Activated naive CD4-positive, alpha-beta T cell treated with anti-CD3 and anti-CD28 coated beads for 36 hours (primary cell): ENCODE results near the gene PLOD2. TPM values are rescaled to one million over a fixed set of nuclear protein-coding genes. Genes with fewer than 3 reads are reported as not detected.

ENCODE experiments used
- CTCF ChIA-PET: fragments of 350-600 bp; sonication (Branson Sonifier 250); formaldehyde crosslinking; loops from one replicate; lab custom pipeline; 2021; ENCODE audit warnings: antibody characterized with exemption; lab: Charles Lee
- DNase-seq: peaks from one replicate; pipeline ENCODE4 v3.0.0-alpha.2; 2020
- H3K27ac Mint-ChIP-seq: one replicate; pipeline ENCODE4 v1.8.0; 2021; ENCODE audit warnings: mild to moderate bottlenecking, mixed read lengths
- H3K27me3 Mint-ChIP-seq: one replicate; pipeline ENCODE4 v1.8.0; 2021; ENCODE audit warnings: low read depth, mixed read lengths
- H3K36me3 Mint-ChIP-seq: one replicate; pipeline ENCODE4 v1.8.0; 2021; ENCODE audit warnings: low read depth, mixed read lengths
- H3K4me1 Mint-ChIP-seq: one replicate; pipeline ENCODE4 v1.8.0; 2021; ENCODE audit warnings: low read depth, mixed read lengths
- H3K4me3 Mint-ChIP-seq: one replicate; pipeline ENCODE4 v1.8.0; 2021; ENCODE audit warnings: mild to moderate bottlenecking, moderate library complexity, mixed read lengths
- H3K9me3 Mint-ChIP-seq: one replicate; pipeline ENCODE4 v1.8.0; 2021; ENCODE audit warnings: mixed read lengths
- intact Hi-C: fragments of 100-400 bp; cut with micrococcal nuclease; formaldehyde crosslinking; loops from one replicate; pipeline ENCODE4 v1.15.1; 2023
- total RNA-seq, 2 experiments: library from RNA; stranded (reverse); gene quantifications; one replicate each; pipeline ENCODE4 v1.2.3, GENCODE V29; 2021

The PLOD2 gene
- total RNA-seq, 2 experiments from 2014 or later, result 0.22 to 0.45 TPM

- CTCF ChIA-PET, result no interaction called here
- intact Hi-C loops, result no loop called here
- Mint-ChIP-seq H3K36me3 (no peaks in the 10 kb centered on the region), H3K27me3 (no peaks in the 10 kb centered on the region), H3K9me3 (no peaks in the 10 kb centered on the region), H3K4me3 (no peak overlapping the region), H3K27ac (no peak overlapping the region), H3K4me1 (no peaks in the 10 kb centered on the region)
- no peak for DNase-seq
Measured at GRCh38 chr3:146106986-146107385, 54.0 kb downstream of the PLOD2 start.

- intact Hi-C loops, result no loop called here
- no peaks in the 10 kb centered on the region for H3K27me3 Mint-ChIP-seq
- no peaks in the 10 kb centered on the region for H3K9me3 Mint-ChIP-seq
- CTCF ChIA-PET, result no interaction called here
- H3K4me1 Mint-ChIP-seq, result no peaks in the 10 kb centered on the region
- no peaks in the 10 kb centered on the region for H3K36me3 Mint-ChIP-seq
- no peak for DNase-seq
- no peak overlapping the region for H3K27ac Mint-ChIP-seq
- H3K4me3 Mint-ChIP-seq, result no peak overlapping the region
Measured at GRCh38 chr3:146104068-146104467, 56.9 kb downstream of the PLOD2 start.

- H3K27ac Mint-ChIP-seq, result no peak overlapping the region
- H3K4me1 Mint-ChIP-seq, result no peaks in the 10 kb centered on the region
- H3K36me3 Mint-ChIP-seq, result no peaks in the 10 kb centered on the region
- CTCF ChIA-PET, result no interaction called here
- no peaks in the 10 kb centered on the region for H3K27me3 Mint-ChIP-seq
- DNase-seq, result no peak
- H3K4me3 Mint-ChIP-seq, result no peak overlapping the region
- intact Hi-C loops, result no loop called here
- H3K9me3 Mint-ChIP-seq, result no peaks in the 10 kb centered on the region
Measured at GRCh38 chr3:146102885-146103284, 58.1 kb downstream of the PLOD2 start.

- Mint-ChIP-seq H3K27ac (no peak overlapping the region), H3K4me3 (no peak overlapping the region), H3K4me1 (no peaks in the 10 kb centered on the region), H3K9me3 (no peaks in the 10 kb centered on the region), H3K36me3 (no peaks in the 10 kb centered on the region), H3K27me3 (no peaks in the 10 kb centered on the region)
- CTCF ChIA-PET, result no interaction called here
- intact Hi-C loops, result no loop called here
- no peak for DNase-seq
Measured at GRCh38 chr3:146101538-146101937, 59.4 kb downstream of the PLOD2 start.

DNA sequence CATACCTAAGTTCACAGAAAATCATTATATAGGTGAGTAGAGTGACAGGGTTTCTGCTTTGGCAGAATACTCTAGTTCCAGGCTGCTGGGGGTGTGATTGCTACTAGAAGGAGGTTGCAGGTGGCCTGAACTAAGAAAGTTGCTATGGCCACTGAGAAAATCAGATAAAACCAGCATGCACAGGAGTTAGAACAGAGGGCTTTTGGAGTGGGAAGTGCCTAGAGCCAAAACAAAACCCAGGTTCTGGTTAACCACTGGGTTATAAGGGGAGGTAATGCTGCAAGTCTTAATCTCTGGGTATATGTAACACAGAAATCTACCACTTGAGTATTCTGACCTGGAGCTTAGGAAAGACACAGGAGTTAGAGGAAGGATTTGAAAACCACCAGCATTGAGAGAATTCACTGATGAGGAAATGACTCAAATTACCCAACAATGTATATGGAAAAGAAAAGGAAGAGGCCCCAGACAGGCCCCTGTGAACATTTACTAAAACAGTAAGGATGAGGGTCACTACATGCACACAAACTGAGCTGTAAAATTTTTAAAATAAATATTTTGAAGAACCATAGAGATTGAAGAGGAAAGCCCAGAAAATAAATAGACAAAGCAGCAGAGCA is 60.0 kb downstream of the PLOD2 start:
- H3K27ac Mint-ChIP-seq, result no peak overlapping the region
- no peaks in the 10 kb centered on the region for H3K9me3 Mint-ChIP-seq
- intact Hi-C loops, result no loop called here
- no peak for DNase-seq
- CTCF ChIA-PET, result no interaction called here
- no peaks in the 10 kb centered on the region for H3K27me3 Mint-ChIP-seq
- H3K36me3 Mint-ChIP-seq, result no peaks in the 10 kb centered on the region
- H3K4me3 Mint-ChIP-seq, result no peak overlapping the region
- no peaks in the 10 kb centered on the region for H3K4me1 Mint-ChIP-seq

DNA sequence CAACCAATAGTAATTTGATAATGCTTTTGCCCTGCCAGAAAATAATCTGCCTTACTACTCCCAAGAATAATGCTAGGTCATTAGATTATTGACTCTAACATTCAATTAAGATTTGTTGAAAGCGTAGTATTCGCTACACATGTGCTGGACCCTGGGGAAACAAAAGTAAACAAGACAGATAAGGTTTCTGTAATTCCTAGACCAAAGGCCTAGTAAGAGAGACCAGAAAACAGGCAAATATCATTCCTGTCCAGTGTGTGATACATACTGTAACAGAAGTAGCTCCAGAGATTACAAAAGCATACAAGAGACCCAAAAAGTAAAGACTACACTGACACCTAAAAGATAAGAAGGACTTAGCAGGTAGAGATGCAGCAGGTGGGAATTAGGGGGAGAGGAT is 60.8 kb downstream of the PLOD2 start:
- H3K9me3 Mint-ChIP-seq, result no peaks in the 10 kb centered on the region
- no peak for DNase-seq

GRCh38 chr3:146099316-146099715 is 61.7 kb downstream of the PLOD2 start:
- CTCF ChIA-PET, result no interaction called here
- DNase-seq, result no peak
- H3K4me3 Mint-ChIP-seq, result no peak overlapping the region
- H3K9me3 Mint-ChIP-seq, result no peaks in the 10 kb centered on the region
- intact Hi-C loops, result no loop called here
- no peaks in the 10 kb centered on the region for H3K27me3 Mint-ChIP-seq
- H3K27ac Mint-ChIP-seq, result no peak overlapping the region
- no peaks in the 10 kb centered on the region for H3K36me3 Mint-ChIP-seq
- no peaks in the 10 kb centered on the region for H3K4me1 Mint-ChIP-seq

More for the DNA sequence above, 60.8 kb downstream of the PLOD2 start:
- Mint-ChIP-seq H3K27ac (no peak overlapping the region), H3K4me3 (no peak overlapping the region), H3K36me3 (no peaks in the 10 kb centered on the region), H3K27me3 (no peaks in the 10 kb centered on the region), H3K4me1 (no peaks in the 10 kb centered on the region)
- intact Hi-C loops, result no loop called here
- CTCF ChIA-PET, result no interaction called here

- H3K36me3 Mint-ChIP-seq, result no peaks in the 10 kb centered on the region
- CTCF ChIA-PET, result no interaction called here
- no peaks in the 10 kb centered on the region for H3K4me1 Mint-ChIP-seq
- intact Hi-C loops, result no loop called here
- H3K4me3 Mint-ChIP-seq, result no peak overlapping the region
- no peaks in the 10 kb centered on the region for H3K27me3 Mint-ChIP-seq
- H3K9me3 Mint-ChIP-seq, result no peaks in the 10 kb centered on the region
- DNase-seq, result no peak
- no peak overlapping the region for H3K27ac Mint-ChIP-seq
Measured at GRCh38 chr3:146093896-146094295, 67.1 kb downstream of the PLOD2 start.

DNA sequence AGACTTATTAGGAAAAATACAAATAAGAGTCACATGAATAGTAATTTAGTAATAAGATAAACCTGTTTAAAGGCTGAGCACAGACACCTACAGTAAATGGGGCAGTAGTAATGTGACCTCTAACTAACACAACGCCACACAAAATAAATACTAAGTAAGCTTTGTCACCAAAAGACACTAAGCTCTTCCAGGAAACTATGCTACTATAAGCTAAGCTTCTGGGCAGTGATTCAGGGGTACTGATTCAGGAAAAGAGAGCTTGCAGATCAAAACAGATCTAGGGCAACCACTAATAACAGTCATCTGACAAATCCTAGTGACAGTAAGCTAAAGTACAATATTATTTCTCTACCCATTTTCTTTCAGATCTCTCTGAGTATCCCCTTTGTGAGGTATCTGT is 68.8 kb downstream of the PLOD2 start:
- intact Hi-C loops, result no loop called here
- H3K9me3 Mint-ChIP-seq, result no peaks in the 10 kb centered on the region
- DNase-seq, result no peak
- H3K27ac Mint-ChIP-seq, result no peak overlapping the region
- no peaks in the 10 kb centered on the region for H3K27me3 Mint-ChIP-seq
- CTCF ChIA-PET, result no interaction called here
- no peak overlapping the region for H3K4me3 Mint-ChIP-seq
- H3K4me1 Mint-ChIP-seq, result no peaks in the 10 kb centered on the region
- no peaks in the 10 kb centered on the region for H3K36me3 Mint-ChIP-seq

- H3K9me3 Mint-ChIP-seq, result no peaks in the 10 kb centered on the region
- no peaks in the 10 kb centered on the region for H3K36me3 Mint-ChIP-seq
- H3K4me1 Mint-ChIP-seq, result no peaks in the 10 kb centered on the region
- no peak overlapping the region for H3K4me3 Mint-ChIP-seq
- no peak for DNase-seq
- CTCF ChIA-PET, result no interaction called here
- no peak overlapping the region for H3K27ac Mint-ChIP-seq
- H3K27me3 Mint-ChIP-seq, result no peaks in the 10 kb centered on the region
- intact Hi-C loops, result no loop called here
Measured at GRCh38 chr3:146091397-146091796, 69.6 kb downstream of the PLOD2 start.

- CTCF ChIA-PET, result interaction anchor here (1.0 kb wide), 1 partner anchor 25 kb away, joined by 3 read pairs; no protein-coding TSS in a partner anchor
- Mint-ChIP-seq H3K27me3 (no peaks in the 10 kb centered on the region), H3K4me1 (no peaks in the 10 kb centered on the region), H3K27ac (no peak overlapping the region), H3K36me3 (no peaks in the 10 kb centered on the region), H3K4me3 (no peak overlapping the region), H3K9me3 (no peaks in the 10 kb centered on the region)
- no peak for DNase-seq
- intact Hi-C loops, result no loop called here
Measured at GRCh38 chr3:146090521-146090920, 70.5 kb downstream of the PLOD2 start.

DNA sequence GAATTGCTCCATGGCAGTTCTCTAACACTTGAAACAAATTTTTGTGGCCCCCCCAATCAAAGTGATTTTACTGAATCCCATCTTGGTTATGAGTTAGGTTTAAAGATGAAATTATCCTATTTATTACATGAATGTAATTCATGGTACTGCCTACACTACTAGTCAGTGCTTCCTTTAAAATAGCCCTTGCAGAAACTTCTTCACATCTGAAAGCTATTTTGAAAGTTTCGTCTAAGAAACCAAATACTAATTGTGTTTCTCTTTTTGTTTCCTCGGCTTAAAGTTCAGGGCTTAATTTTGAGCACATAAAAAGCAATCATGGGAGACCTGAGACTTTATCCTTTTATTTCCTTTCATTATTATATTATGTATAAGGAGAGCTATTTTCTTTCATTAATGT is 72.1 kb downstream of the PLOD2 start:
- intact Hi-C loops, result no loop called here
- Mint-ChIP-seq H3K27me3 (no peaks in the 10 kb centered on the region), H3K36me3 (no peaks in the 10 kb centered on the region), H3K4me1 (no peaks in the 10 kb centered on the region), H3K27ac (no peak overlapping the region), H3K9me3 (no peaks in the 10 kb centered on the region), H3K4me3 (no peak overlapping the region)
- DNase-seq, result no peak
- CTCF ChIA-PET, result no interaction called here

- H3K27me3 Mint-ChIP-seq, result no peaks in the 10 kb centered on the region
- no peaks in the 10 kb centered on the region for H3K4me1 Mint-ChIP-seq
- H3K4me3 Mint-ChIP-seq, result no peak overlapping the region
- DNase-seq, result no peak
- H3K27ac Mint-ChIP-seq, result no peak overlapping the region
- no peaks in the 10 kb centered on the region for H3K36me3 Mint-ChIP-seq
- intact Hi-C loops, result no loop called here
- no peaks in the 10 kb centered on the region for H3K9me3 Mint-ChIP-seq
- CTCF ChIA-PET, result no interaction called here
Measured at GRCh38 chr3:146087116-146087515, 73.9 kb downstream of the PLOD2 start.
